ENCODE data around the gene MRPL37.

Gene MRPL37

GRCh38 chr1:54266195-54266594 lies 66.2 kb downstream of the MRPL37 start:
- no peak for DNase-seq

- DNase-seq = no peak
These were observed 66.9 kb downstream of the MRPL37 start for GRCh38 chr1:54266908-54267307.

Data from stimulated activated CD4-positive, alpha-beta T cell treated with anti-CD3 and anti-CD28 coated beads, Interleukin-4, amount 100 ng/mL, for 24 hours (primary cell).